K562 (cell line): ENCODE data around the gene SPDYA.

Experiments used
- ARID3A ChIP-seq: IDR thresholded peaks from 2 replicates; pipeline ENCODE4 v1.6.1; 2012; ENCODE audit warnings: low read depth, low read length, improper control_type of control experiment, borderline replicate concordance
- CEBPB ChIP-seq: fragments of 450-650 bp; IDR thresholded peaks from 2 replicates; pipeline ENCODE4 v1.6.1; 2016; ENCODE audit warnings: missing genetic modification characterization, missing compliant biosample characterization
- CHD4 ChIP-seq: fragments of 200-600 bp; sonication (generic); IDR thresholded peaks from 3 replicates; pipeline ENCODE4 v1.6.1; 2012; ENCODE audit warnings: low read depth, mild to moderate bottlenecking, mixed read lengths, low read length, inconsistent platforms; ENCODE audit not compliant: insufficient read depth, insufficient replicate concordance, poor library complexity, severe bottlenecking
- CREB1 ChIP-seq, 2 experiments: sonication (generic) in 1 of 2; formaldehyde crosslinking in 1 of 2; IDR thresholded peaks; 2 replicates each; pipeline versions ENCODE4 v1.6.1 to v1.8.0; 2012 to 2022; ENCODE audit warnings: inconsistent platforms in 1 of 2, mild to moderate bottlenecking in 1 of 2, missing genetic modification reagents in 1 of 2, moderate library complexity in 1 of 2
- IFI16 ChIP-seq: fragments of 250-450 bp; sonication (Bioruptor Pico); IDR thresholded peaks from 2 replicates; pipeline ENCODE4 v2.1.2; 2022; ENCODE audit warnings: mild to moderate bottlenecking, inconsistent platforms
- POLR2A ChIP-seq: fragments of 450-650 bp; conservative IDR thresholded peaks from 2 replicates; pipeline ENCODE4 v1.6.1; 2016
- U2AF2 ChIP-seq: fragments of 200-400 bp; formaldehyde crosslinking; optimal IDR thresholded peaks from 2 replicates; pipeline ENCODE3; 2017; ENCODE audit warnings: low read depth, mild to moderate bottlenecking, low read length
- ZBTB34 ChIP-seq: fragments of 250-450 bp; sonication (Bioruptor Pico); IDR thresholded peaks from 2 replicates; pipeline ENCODE4 v1.8.0; 2021; ENCODE audit warnings: mild to moderate bottlenecking, moderate library complexity
- ZNF224 ChIP-seq: sonication (generic); formaldehyde crosslinking; IDR thresholded peaks from 2 replicates; pipeline ENCODE4 v1.8.0; 2022; ENCODE audit warnings: mild to moderate bottlenecking, missing genetic modification reagents
- TF ChIP-seq, protein P1 (sequence below), 3 experiments: IDR thresholded peaks in 2 of 3; conservative IDR thresholded peaks in 1 of 3; 2 replicates each; pipeline ENCODE4 v1.5.1; 2011 to 2012; ENCODE audit warnings: low read length in 3 of 3, mild to moderate bottlenecking in 3 of 3, control low read depth in 2 of 3, improper control_type of control experiment in 1 of 3, inconsistent platforms in 1 of 3, low read depth in 1 of 3, mixed read lengths in 1 of 3, moderate library complexity in 1 of 3; ENCODE audit not compliant: insufficient read depth in 2 of 3

GRCh38 chr2:28780496-28780895, 30.1 kb upstream of the SPDYA start:
- TF ChIP-seq CREB1 (IDR thresholded peaks at IDR 0.05) (no peak), CREB1 (CRISPR knock-in tag; IDR thresholded peaks at IDR 0.05) (no peak), ZBTB34 (CRISPR knock-in tag) (no peak), IFI16 (CRISPR knock-in tag) (no peak), ZNF224 (CRISPR knock-in tag) (no peak), CEBPB (tag) (no peak), CHD4 (no peak), ARID3A (no peak), POLR2A (no peak), U2AF2 (no peak)
- TF ChIP-seq, protein P1, sequence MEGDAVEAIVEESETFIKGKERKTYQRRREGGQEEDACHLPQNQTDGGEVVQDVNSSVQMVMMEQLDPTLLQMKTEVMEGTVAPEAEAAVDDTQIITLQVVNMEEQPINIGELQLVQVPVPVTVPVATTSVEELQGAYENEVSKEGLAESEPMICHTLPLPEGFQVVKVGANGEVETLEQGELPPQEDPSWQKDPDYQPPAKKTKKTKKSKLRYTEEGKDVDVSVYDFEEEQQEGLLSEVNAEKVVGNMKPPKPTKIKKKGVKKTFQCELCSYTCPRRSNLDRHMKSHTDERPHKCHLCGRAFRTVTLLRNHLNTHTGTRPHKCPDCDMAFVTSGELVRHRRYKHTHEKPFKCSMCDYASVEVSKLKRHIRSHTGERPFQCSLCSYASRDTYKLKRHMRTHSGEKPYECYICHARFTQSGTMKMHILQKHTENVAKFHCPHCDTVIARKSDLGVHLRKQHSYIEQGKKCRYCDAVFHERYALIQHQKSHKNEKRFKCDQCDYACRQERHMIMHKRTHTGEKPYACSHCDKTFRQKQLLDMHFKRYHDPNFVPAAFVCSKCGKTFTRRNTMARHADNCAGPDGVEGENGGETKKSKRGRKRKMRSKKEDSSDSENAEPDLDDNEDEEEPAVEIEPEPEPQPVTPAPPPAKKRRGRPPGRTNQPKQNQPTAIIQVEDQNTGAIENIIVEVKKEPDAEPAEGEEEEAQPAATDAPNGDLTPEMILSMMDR (IDR thresholded peaks at IDR 0.05 in 2 of 3, conservative IDR thresholded peaks at IDR 0.05 in 1 of 3; ENCODE audit: insufficient read depth in 2 of 3, low read depth in 1 of 3, low read length in 3 of 3), result no peak
